Gastrocnemius medialis (tissue), 4 donors: ENCODE results near the gene SLC22A6.

ENCODE experiments used
- POLR2A ChIP-seq, 2 donors: fragments of 450-650 bp; IDR thresholded peaks; one replicate each; pipeline ENCODE4 v1.6.1; 2017; ENCODE audit warnings: antibody characterized with exemption in 2 of 2, mild to moderate bottlenecking in 2 of 2, moderate library complexity in 2 of 2
- TF ChIP-seq, protein P1 (sequence below), 5 experiments: fragments of 450-650 bp in 3 of 5; fragments of 200-600 bp in 2 of 5; sonication (generic) in 2 of 5; IDR thresholded peaks in 4 of 5; conservative IDR thresholded peaks in 1 of 5; 1 replicate in 4 of 5; 2 replicates in 1 of 5; pipeline ENCODE4 v1.5.1; 2016 to 2019; ENCODE audit warnings: antibody characterized with exemption in 5 of 5, mild to moderate bottlenecking in 3 of 5, moderate library complexity in 3 of 5

DNA sequence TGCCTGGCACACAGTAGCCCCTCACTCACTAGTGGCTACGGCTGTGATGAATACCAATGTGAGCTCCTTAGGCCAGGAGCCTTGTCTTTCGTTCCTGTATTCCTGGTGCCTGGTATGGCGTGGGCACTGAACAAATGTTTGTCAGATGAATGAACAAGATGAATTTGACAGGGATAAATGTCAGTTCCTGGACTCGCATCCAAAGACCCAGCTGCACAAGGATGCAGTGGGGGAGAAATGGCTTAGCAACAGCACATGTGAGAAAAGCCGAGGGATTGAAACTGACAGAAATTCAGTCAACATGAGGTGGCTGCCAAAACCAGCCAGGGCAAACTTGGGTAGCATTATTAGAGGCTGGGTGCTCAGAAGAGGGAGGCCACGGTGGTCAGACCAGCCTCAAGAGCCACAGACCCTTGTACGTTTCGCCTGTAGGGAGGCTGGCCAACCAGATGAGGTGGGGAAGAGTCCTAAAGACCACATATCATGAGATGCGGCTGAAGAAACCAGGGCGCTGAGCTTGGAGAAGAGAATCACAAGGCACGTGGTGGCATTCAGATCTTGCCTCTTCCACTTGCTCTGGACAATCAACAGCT, 38.6 kb upstream of the SLC22A6 start:
- TF ChIP-seq, protein P1, sequence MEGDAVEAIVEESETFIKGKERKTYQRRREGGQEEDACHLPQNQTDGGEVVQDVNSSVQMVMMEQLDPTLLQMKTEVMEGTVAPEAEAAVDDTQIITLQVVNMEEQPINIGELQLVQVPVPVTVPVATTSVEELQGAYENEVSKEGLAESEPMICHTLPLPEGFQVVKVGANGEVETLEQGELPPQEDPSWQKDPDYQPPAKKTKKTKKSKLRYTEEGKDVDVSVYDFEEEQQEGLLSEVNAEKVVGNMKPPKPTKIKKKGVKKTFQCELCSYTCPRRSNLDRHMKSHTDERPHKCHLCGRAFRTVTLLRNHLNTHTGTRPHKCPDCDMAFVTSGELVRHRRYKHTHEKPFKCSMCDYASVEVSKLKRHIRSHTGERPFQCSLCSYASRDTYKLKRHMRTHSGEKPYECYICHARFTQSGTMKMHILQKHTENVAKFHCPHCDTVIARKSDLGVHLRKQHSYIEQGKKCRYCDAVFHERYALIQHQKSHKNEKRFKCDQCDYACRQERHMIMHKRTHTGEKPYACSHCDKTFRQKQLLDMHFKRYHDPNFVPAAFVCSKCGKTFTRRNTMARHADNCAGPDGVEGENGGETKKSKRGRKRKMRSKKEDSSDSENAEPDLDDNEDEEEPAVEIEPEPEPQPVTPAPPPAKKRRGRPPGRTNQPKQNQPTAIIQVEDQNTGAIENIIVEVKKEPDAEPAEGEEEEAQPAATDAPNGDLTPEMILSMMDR (IDR thresholded peaks at IDR 0.05 in 4 of 5, conservative IDR thresholded peaks at IDR 0.05 in 1 of 5), result no peak
- no peak for TF ChIP-seq POLR2A (IDR thresholded peaks at IDR 0.05)
